GM23248 (cell line): ENCODE measurements around the gene ZNF827. TPM values are rescaled to one million over a fixed set of nuclear protein-coding genes. Genes with fewer than 3 reads are reported as not detected.

Experiments used
- DNase-seq: peaks from one replicate; pipeline ENCODE4 v3.0.0-alpha.2; 2015
- H2AFZ ChIP-seq: fragments of 200-600 bp; sonication (generic); 2 replicates; pipeline ENCODE4 v1.6.1; 2016; ENCODE audit warnings: antibody characterized with exemption
- H3F3A ChIP-seq: fragments of 200-600 bp; sonication (generic); 2 replicates; pipeline ENCODE4 v1.6.1; 2016; ENCODE audit warnings: mild to moderate bottlenecking, antibody characterized with exemption, mixed run types; ENCODE audit not compliant: insufficient read depth
- H3K27ac ChIP-seq: fragments of 200-600 bp; sonication (generic); 2 replicates; pipeline ENCODE4 v1.5.1; 2016; ENCODE audit warnings: mild to moderate bottlenecking
- H3K27me3 ChIP-seq: fragments of 200-600 bp; sonication (generic); replicated peaks from 2 replicates; pipeline ENCODE4 v1.6.1; 2016; ENCODE audit warnings: mild to moderate bottlenecking; ENCODE audit not compliant: insufficient read depth
- H3K36me3 ChIP-seq: fragments of 200-600 bp; sonication (generic); 2 replicates; pipeline ENCODE4 v1.6.1; 2016; ENCODE audit warnings: low read depth, mild to moderate bottlenecking
- H3K4me1 ChIP-seq: fragments of 200-600 bp; sonication (generic); 2 replicates; pipeline ENCODE4 v1.6.1; 2016; ENCODE audit warnings: mild to moderate bottlenecking; ENCODE audit not compliant: insufficient read depth
- H3K4me2 ChIP-seq: fragments of 200-600 bp; sonication (generic); one replicate; pipeline ENCODE4 v1.6.1; 2016; ENCODE audit warnings: mild to moderate bottlenecking; ENCODE audit not compliant: unreplicated experiment
- H3K4me3 ChIP-seq: fragments of 200-600 bp; sonication (generic); 2 replicates; pipeline ENCODE4 v1.5.1; 2016; ENCODE audit warnings: mild to moderate bottlenecking
- H3K79me2 ChIP-seq: fragments of 200-600 bp; sonication (generic); 2 replicates; pipeline ENCODE4 v1.6.1; 2016; ENCODE audit warnings: mild to moderate bottlenecking; ENCODE audit not compliant: insufficient read depth
- H3K9ac ChIP-seq: fragments of 200-600 bp; sonication (generic); 2 replicates; pipeline ENCODE4 v1.6.1; 2016; ENCODE audit warnings: mild to moderate bottlenecking
- H3K9me2 ChIP-seq: fragments of 200-600 bp; sonication (generic); 2 replicates; pipeline ENCODE4 v1.6.1; 2016; ENCODE audit warnings: mixed run types, mild to moderate bottlenecking, moderate library complexity; ENCODE audit not compliant: insufficient read depth
- H3K9me3 ChIP-seq: fragments of 200-600 bp; sonication (generic); one replicate; pipeline ENCODE4 v1.6.1; 2017; ENCODE audit warnings: low read depth
- H4K20me1 ChIP-seq: fragments of 200-600 bp; sonication (generic); 2 replicates; pipeline ENCODE4 v1.6.0; 2016; ENCODE audit not compliant: insufficient read depth
- EZH2 ChIP-seq: fragments of 200-600 bp; sonication (generic); IDR thresholded peaks from 2 replicates; pipeline ENCODE4 v1.6.1; 2018; ENCODE audit warnings: antibody characterized with exemption, mild to moderate bottlenecking; ENCODE audit not compliant: insufficient read depth, poor library complexity, severe bottlenecking
- EZH2phosphoT487 ChIP-seq: fragments of 200-600 bp; sonication (generic); IDR thresholded peaks from 2 replicates; pipeline ENCODE4 v1.6.1; 2018; ENCODE audit warnings: antibody characterized with exemption, moderate library complexity, mild to moderate bottlenecking, low read depth; ENCODE audit not compliant: insufficient read depth
- WGBS, 2 experiments: methylation state at CpG; one replicate each; pipeline ENCODE4 v1.1.6; 2015 to 2017; ENCODE audit warnings: low lambda C conversion rate in 2 of 2, low coverage in 1 of 2; ENCODE audit errors: missing lambda C conversion rate in 2 of 2; 5-methylcytosine and 5-hydroxymethylcytosine counted together
- in situ Hi-C: fragments of 300-500 bp; cut with MboI; formaldehyde crosslinking; loops from 2 replicates; pipeline ENCODE4 v1.15.0; 2020
- polyA plus RNA-seq: library from polyadenylated mRNA; unstranded; fragments of >200 nt; fragmentation: Nextera tagmentation; extraction: Ambion mirVana; gene quantifications from 2 replicates; pipeline ENCODE4 v1.2.1, GENCODE V29; 2016
- total RNA-seq: library from RNA; depleted of rRNA; stranded (reverse); fragments of >200 nt; shearing (Covaris generic); gene quantifications from 2 replicates; pipeline ENCODE4 v1.2.3, GENCODE V29; 2014

The ZNF827 gene
- total and polyA plus RNA-seq, 2 experiments from 2014 or later = 5.0 to 10.1 TPM

DNA sequence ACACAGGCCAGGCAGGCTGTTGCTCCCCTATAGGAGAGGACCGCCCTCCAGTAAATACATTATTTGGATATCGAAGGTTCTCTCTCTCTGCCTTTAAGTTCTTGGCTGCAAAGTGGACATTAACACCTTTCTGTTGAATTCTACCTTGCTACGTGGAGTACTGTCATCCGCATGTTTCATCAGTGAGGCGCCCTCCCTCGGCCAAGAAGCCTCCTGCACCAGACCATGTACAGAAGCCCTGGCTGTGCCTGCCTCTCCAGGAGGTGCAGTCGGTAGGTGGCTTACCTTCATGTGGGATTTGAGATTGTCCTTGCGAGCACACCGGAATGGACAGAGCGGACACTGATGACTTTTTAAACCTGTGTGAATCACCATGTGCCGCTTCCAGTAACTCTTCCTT is 46.7 kb downstream of the ZNF827 start:
- H3K79me2 ChIP-seq = peaks cover 49% of the 10 kb centered on the region
- in situ Hi-C loops = no loop called here
- 92 to 94% methylated on average over 11 of the region's 11 CpGs for WGBS, 2 experiments

DNA sequence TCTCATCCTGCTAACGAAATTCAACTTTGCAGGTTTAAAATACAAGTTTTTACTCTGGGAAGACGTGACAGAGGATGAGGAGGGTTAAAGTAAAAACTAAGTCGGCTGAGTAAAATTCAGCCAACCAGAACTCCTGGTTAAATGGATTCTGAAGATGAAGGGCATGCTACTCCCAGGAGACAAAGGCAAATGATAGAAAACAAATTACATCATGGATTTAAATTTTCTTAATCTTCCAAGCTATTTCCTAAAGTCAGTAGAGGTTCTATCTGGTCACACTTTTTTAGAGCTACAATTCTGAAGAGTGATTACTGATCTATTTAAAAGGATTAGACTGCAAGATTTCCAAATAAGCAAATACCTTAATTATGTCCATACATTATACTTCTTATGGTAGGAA is 47.9 kb downstream of the ZNF827 start:
- no peak overlapping the region for H3K27ac ChIP-seq
- peaks cover 15% of the 10 kb centered on the region for H3K4me1 ChIP-seq
- TF ChIP-seq EZH2 (no peak), EZH2phosphoT487 (no peak)
- H3K36me3 ChIP-seq = peaks cover 5% of the 10 kb centered on the region; the same call in 1 of the 2 replicates
- peaks cover 31% of the 10 kb centered on the region; the same call in 1 of the 2 replicates for H3F3A ChIP-seq
- H2AFZ ChIP-seq = no peak overlapping the region
- H3K4me2 ChIP-seq = no peak overlapping the region
- H3K9me2 ChIP-seq = no peaks in the 10 kb centered on the region
- no peak overlapping the region for H3K4me3 ChIP-seq
- in situ Hi-C loops = no loop called here
- no peaks in the 10 kb centered on the region for H4K20me1 ChIP-seq
- H3K9me3 ChIP-seq = no peaks in the 10 kb centered on the region
- DNase-seq = no peak
- 85 to 89% methylated on average over 3 of the region's 3 CpGs for WGBS, 2 experiments
- no peak overlapping the region for H3K9ac ChIP-seq
- no peaks in the 10 kb centered on the region for H3K27me3 ChIP-seq
- peaks cover 37% of the 10 kb centered on the region for H3K79me2 ChIP-seq

More for the DNA sequence above, 46.7 kb downstream of the ZNF827 start:
- Histone ChIP-seq H3K9me3 (no peaks in the 10 kb centered on the region), H3K9me2 (no peaks in the 10 kb centered on the region), H4K20me1 (no peaks in the 10 kb centered on the region), H3F3A (peaks cover 19% of the 10 kb centered on the region; the same call in 1 of the 2 replicates), H3K4me1 (peaks cover 8% of the 10 kb centered on the region), H3K4me2 (no peak overlapping the region), H3K27ac (no peak overlapping the region), H3K4me3 (no peak overlapping the region), H3K36me3 (peaks cover 5% of the 10 kb centered on the region; the same call in 1 of the 2 replicates), H3K9ac (no peak overlapping the region), H2AFZ (no peak overlapping the region), H3K27me3 (no peaks in the 10 kb centered on the region)
- no peak for DNase-seq
- no peak for TF ChIP-seq EZH2
- no peak for TF ChIP-seq EZH2phosphoT487

GRCh38 chr4:145888393-145888792 is 50.2 kb downstream of the ZNF827 start:
- Histone ChIP-seq H3K27me3 (no peaks in the 10 kb centered on the region), H4K20me1 (no peaks in the 10 kb centered on the region), H3K9ac (no peak overlapping the region), H3K4me3 (no peak overlapping the region), H3K4me1 (peaks cover 15% of the 10 kb centered on the region), H3K9me2 (no peaks in the 10 kb centered on the region), H2AFZ (no peak overlapping the region), H3K9me3 (no peaks in the 10 kb centered on the region), H3F3A (peaks cover 31% of the 10 kb centered on the region; the same call in 1 of the 2 replicates), H3K4me2 (no peak overlapping the region), H3K27ac (no peak overlapping the region), H3K79me2 (peaks cover 23% of the 10 kb centered on the region), H3K36me3 (peaks cover 13% of the 10 kb centered on the region)
- in situ Hi-C loops = no loop called here
- WGBS, 2 experiments = 98% methylated on average over 2 of the region's 2 CpGs
- DNase-seq = no peak
- TF ChIP-seq EZH2 = no peak

DNA sequence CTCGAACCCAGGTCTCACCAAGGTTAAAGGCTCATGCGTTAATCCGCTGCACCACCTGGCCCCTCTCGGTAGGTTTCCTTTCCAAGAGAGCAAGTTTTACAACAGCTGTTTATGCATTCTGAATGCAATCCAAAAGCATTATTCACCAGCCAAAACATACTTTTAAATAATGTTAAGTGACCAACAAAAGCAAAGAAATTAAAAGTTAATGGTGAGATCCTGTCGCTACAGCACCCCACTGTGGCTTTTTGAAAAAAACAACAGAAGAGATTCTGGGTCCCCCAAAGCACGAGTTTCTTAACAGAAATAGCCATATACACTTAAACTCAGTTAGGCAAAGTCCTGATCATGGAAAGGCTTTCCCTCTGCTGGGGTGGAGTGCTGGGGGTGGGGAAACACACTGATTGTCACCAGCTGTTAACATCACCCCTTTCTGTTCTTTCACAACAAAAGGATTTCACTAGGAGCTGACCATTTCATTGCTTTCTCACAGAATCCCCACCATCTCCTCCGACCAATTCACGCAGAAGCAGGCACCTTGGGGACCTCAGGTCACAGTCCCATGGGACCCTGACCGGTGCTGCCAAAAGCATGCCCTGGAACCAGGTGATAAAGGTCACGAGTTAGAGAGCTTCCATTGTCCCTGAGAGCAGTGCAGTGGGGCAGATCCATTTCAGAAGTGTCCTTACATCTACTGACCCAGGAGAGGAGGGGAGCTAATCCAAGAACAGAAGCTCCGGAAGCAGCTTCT is 51.2 kb downstream of the ZNF827 start:
- no peaks in the 10 kb centered on the region for H4K20me1 ChIP-seq
- peak overlapping the region; percentile 40 for H3K27ac ChIP-seq
- 0 out of 2 replicates have a peak overlapping the region, but pooled peaks have one; percentile 6 for H2AFZ ChIP-seq
- H3K4me1 ChIP-seq = peaks cover 15% of the 10 kb centered on the region
- no peaks in the 10 kb centered on the region for H3K9me3 ChIP-seq
- peak overlapping the region; percentile 39; the same call in 1 of the 2 replicates for H3K9ac ChIP-seq
- peak overlapping the region; percentile 42 for H3K4me2 ChIP-seq
- peaks cover 13% of the 10 kb centered on the region for H3K36me3 ChIP-seq
- 12 to 14% methylated on average over 11 of the region's 11 CpGs for WGBS, 2 experiments
- H3K27me3 ChIP-seq = no peaks in the 10 kb centered on the region
- TF ChIP-seq EZH2 = no peak
- TF ChIP-seq EZH2phosphoT487 = peak; percentile 94
- H3K9me2 ChIP-seq = no peaks in the 10 kb centered on the region
- peak overlapping the region; percentile 40; the same call in 1 of the 2 replicates for H3K4me3 ChIP-seq
- in situ Hi-C loops = no loop called here
- H3K79me2 ChIP-seq = peaks cover 18% of the 10 kb centered on the region
- peak; percentile 79 for DNase-seq
- H3F3A ChIP-seq = peaks cover 31% of the 10 kb centered on the region; the same call in 1 of the 2 replicates
